Measurements from ENCODE around the gene LMX1A.

LMX1A gene

GRCh38 chr1:165168467-165168866 is 188.0 kb downstream of the LMX1A start:
- TF ChIP-seq ZBTB7A (IDR thresholded peaks at IDR 0.05; ENCODE audit: low read depth), result no peak

GRCh38 chr1:165162671-165163241 is 193.8 kb downstream of the LMX1A start:
- no peak for TF ChIP-seq EGR1 (IDR thresholded peaks at IDR 0.05)
- TF ChIP-seq USF1 (IDR thresholded peaks at IDR 0.05), result no peak
- peak; percentile 52 for TF ChIP-seq MAX (IDR thresholded peaks at IDR 0.05)
- peak; percentile 68; the same call in 1 of the 2 replicates for TF ChIP-seq NFIC (IDR thresholded peaks at IDR 0.05)
- no peak for TF ChIP-seq YY1 (IDR thresholded peaks at IDR 0.05; ENCODE audit: low read depth)
- TF ChIP-seq TCF12 (IDR thresholded peaks at IDR 0.05; ENCODE audit: low read depth), result no peak
- no peak for TF ChIP-seq RAD21 (IDR thresholded peaks at IDR 0.05; ENCODE audit: low read depth)
- TF ChIP-seq EP300 (IDR thresholded peaks at IDR 0.05; ENCODE audit: borderline replicate concordance), result peak; percentile 31; the same call in 1 of the 2 replicates

DNA sequence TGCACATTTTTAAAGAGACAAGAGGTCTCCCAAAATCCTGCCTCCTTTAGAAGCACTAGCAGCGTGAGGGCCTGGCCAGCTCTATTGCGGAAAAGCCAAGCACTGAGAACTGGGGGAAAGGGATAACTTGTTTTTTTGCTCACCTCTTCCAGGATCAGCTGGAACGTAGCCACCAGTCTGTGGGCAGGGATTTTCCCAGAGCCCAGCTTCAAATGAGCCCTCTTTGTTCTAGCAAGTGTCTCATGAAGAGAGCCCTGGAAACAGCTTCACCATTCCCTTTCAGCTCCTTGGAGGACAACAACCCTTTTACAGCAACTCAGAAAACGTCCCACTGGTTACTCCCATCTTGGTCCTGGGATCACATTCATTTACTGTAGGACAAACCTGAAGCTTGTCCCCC is 195.4 kb downstream of the LMX1A start:
- TF ChIP-seq NFIC (IDR thresholded peaks at IDR 0.05), result no peak
- no peak for TF ChIP-seq CREB1 (IDR thresholded peaks at IDR 0.05; ENCODE audit: low read depth)
- TF ChIP-seq TAF1 (IDR thresholded peaks at IDR 0.05; ENCODE audit: low read depth), result no peak
- no peak for TF ChIP-seq EGR1 (IDR thresholded peaks at IDR 0.05)
- TF ChIP-seq ZBTB7A (IDR thresholded peaks at IDR 0.05; ENCODE audit: low read depth), result no peak
- no peak for TF ChIP-seq FOXM1 (IDR thresholded peaks at IDR 0.05; ENCODE audit: borderline replicate concordance, low read depth)
- TF ChIP-seq MAX (IDR thresholded peaks at IDR 0.05), result no peak
- no peak for TF ChIP-seq TEAD4 (IDR thresholded peaks at IDR 0.05)
- TF ChIP-seq YY1 (IDR thresholded peaks at IDR 0.05; ENCODE audit: low read depth), result no peak
- TF ChIP-seq USF1 (IDR thresholded peaks at IDR 0.05), result no peak
- no peak for TF ChIP-seq EP300 (IDR thresholded peaks at IDR 0.05; ENCODE audit: borderline replicate concordance)
- TF ChIP-seq, protein P1, sequence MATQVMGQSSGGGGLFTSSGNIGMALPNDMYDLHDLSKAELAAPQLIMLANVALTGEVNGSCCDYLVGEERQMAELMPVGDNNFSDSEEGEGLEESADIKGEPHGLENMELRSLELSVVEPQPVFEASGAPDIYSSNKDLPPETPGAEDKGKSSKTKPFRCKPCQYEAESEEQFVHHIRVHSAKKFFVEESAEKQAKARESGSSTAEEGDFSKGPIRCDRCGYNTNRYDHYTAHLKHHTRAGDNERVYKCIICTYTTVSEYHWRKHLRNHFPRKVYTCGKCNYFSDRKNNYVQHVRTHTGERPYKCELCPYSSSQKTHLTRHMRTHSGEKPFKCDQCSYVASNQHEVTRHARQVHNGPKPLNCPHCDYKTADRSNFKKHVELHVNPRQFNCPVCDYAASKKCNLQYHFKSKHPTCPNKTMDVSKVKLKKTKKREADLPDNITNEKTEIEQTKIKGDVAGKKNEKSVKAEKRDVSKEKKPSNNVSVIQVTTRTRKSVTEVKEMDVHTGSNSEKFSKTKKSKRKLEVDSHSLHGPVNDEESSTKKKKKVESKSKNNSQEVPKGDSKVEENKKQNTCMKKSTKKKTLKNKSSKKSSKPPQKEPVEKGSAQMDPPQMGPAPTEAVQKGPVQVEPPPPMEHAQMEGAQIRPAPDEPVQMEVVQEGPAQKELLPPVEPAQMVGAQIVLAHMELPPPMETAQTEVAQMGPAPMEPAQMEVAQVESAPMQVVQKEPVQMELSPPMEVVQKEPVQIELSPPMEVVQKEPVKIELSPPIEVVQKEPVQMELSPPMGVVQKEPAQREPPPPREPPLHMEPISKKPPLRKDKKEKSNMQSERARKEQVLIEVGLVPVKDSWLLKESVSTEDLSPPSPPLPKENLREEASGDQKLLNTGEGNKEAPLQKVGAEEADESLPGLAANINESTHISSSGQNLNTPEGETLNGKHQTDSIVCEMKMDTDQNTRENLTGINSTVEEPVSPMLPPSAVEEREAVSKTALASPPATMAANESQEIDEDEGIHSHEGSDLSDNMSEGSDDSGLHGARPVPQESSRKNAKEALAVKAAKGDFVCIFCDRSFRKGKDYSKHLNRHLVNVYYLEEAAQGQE (IDR thresholded peaks at IDR 0.05; ENCODE audit: low read depth), result no peak
- TF ChIP-seq CEBPB (IDR thresholded peaks at IDR 0.05), result no peak
- no peak for TF ChIP-seq TCF12 (IDR thresholded peaks at IDR 0.05; ENCODE audit: low read depth)
- TF ChIP-seq RAD21 (IDR thresholded peaks at IDR 0.05; ENCODE audit: low read depth), result no peak

GRCh38 chr1:165153182-165153581 is 203.3 kb downstream of the LMX1A start:
- TF ChIP-seq RAD21 (IDR thresholded peaks at IDR 0.05; ENCODE audit: low read depth) (0 out of 2 replicates have a peak, but pooled peaks have one; percentile 12), TEAD4 (IDR thresholded peaks at IDR 0.05) (peak; percentile 98), EP300 (IDR thresholded peaks at IDR 0.05; ENCODE audit: borderline replicate concordance) (peak; percentile 85), TCF12 (IDR thresholded peaks at IDR 0.05; ENCODE audit: low read depth) (peak; percentile 94), TAF1 (IDR thresholded peaks at IDR 0.05; ENCODE audit: low read depth) (no peak), NFIC (IDR thresholded peaks at IDR 0.05) (peak; percentile 74), MAX (IDR thresholded peaks at IDR 0.05) (no peak; the same call in none of the 2 replicates), CEBPB (IDR thresholded peaks at IDR 0.05) (no peak), FOXM1 (IDR thresholded peaks at IDR 0.05; ENCODE audit: borderline replicate concordance, low read depth) (0 out of 2 replicates have a peak, but pooled peaks have one; percentile 40), YY1 (IDR thresholded peaks at IDR 0.05; ENCODE audit: low read depth) (peak; percentile 28; the same call in 1 of the 2 replicates)

GRCh38 chr1:165152727-165153126 is 203.8 kb downstream of the LMX1A start:
- peak; percentile 74 for TF ChIP-seq RAD21 (IDR thresholded peaks at IDR 0.05; ENCODE audit: low read depth)
- no peak for TF ChIP-seq USF1 (IDR thresholded peaks at IDR 0.05)

- TF ChIP-seq ZBTB7A (IDR thresholded peaks at IDR 0.05; ENCODE audit: low read depth) (no peak), TCF12 (IDR thresholded peaks at IDR 0.05; ENCODE audit: low read depth) (no peak), EP300 (IDR thresholded peaks at IDR 0.05; ENCODE audit: borderline replicate concordance) (no peak), TAF1 (IDR thresholded peaks at IDR 0.05; ENCODE audit: low read depth) (no peak), MAX (IDR thresholded peaks at IDR 0.05) (no peak), FOXM1 (IDR thresholded peaks at IDR 0.05; ENCODE audit: borderline replicate concordance, low read depth) (no peak), RAD21 (IDR thresholded peaks at IDR 0.05; ENCODE audit: low read depth) (no peak), USF1 (IDR thresholded peaks at IDR 0.05) (no peak), TEAD4 (IDR thresholded peaks at IDR 0.05) (no peak), CREB1 (IDR thresholded peaks at IDR 0.05; ENCODE audit: low read depth) (no peak), EGR1 (IDR thresholded peaks at IDR 0.05) (no peak), CEBPB (IDR thresholded peaks at IDR 0.05) (no peak), YY1 (IDR thresholded peaks at IDR 0.05; ENCODE audit: low read depth) (no peak), NFIC (IDR thresholded peaks at IDR 0.05) (no peak)
- TF ChIP-seq, protein P1 (IDR thresholded peaks at IDR 0.05; ENCODE audit: low read depth), result no peak
Measured at GRCh38 chr1:165152109-165152508, 204.4 kb downstream of the LMX1A start.
